ENCODE measurements around the gene ROR1.

Gene ROR1

DNA sequence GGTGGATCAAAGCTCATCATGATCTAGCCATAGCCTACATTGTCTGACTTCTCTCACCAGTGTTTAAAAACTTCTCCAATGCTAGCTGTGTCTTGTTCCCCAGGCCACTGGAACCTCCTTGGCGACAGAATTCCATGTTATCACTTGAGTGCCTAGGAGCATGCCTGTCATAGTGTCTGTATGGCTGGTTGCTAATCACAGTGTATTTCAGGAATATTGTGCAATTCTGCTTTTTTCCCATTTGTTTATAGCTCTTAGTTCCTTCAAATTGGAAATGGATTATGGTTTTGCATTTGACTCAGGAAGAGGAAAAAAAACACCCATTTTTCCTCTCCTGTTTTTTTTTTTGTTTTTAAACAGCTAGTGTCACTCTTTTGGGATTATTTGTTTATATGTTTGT lies 25.5 kb downstream of the ROR1 start:
- no peak for DNase-seq (ENCODE audit: low read depth)
- TF ChIP-seq, protein P1, sequence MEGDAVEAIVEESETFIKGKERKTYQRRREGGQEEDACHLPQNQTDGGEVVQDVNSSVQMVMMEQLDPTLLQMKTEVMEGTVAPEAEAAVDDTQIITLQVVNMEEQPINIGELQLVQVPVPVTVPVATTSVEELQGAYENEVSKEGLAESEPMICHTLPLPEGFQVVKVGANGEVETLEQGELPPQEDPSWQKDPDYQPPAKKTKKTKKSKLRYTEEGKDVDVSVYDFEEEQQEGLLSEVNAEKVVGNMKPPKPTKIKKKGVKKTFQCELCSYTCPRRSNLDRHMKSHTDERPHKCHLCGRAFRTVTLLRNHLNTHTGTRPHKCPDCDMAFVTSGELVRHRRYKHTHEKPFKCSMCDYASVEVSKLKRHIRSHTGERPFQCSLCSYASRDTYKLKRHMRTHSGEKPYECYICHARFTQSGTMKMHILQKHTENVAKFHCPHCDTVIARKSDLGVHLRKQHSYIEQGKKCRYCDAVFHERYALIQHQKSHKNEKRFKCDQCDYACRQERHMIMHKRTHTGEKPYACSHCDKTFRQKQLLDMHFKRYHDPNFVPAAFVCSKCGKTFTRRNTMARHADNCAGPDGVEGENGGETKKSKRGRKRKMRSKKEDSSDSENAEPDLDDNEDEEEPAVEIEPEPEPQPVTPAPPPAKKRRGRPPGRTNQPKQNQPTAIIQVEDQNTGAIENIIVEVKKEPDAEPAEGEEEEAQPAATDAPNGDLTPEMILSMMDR (conservative IDR thresholded peaks at IDR 0.05; ENCODE audit: low read depth, low read length), result no peak
- no peak overlapping the region for H3K4me3 ChIP-seq (ENCODE audit: low read length)

DNA sequence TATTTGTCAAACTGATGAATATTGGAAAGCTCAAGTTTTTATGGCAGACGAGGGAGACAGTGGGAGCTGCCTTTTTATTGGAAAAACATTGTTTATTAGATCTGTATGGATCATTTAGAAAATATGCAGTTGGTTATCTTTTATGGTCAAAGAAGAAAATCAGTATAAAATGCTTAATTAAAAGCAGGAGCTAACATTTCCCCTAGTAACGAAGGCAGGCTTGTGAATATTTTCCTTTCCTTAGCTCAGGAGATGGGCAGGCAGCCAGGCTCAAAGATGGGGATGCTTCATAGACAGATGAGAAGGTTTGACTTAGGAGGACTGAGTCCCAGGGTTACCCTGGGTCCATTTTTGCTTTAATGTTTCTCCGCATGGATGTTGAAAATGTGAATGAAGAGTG lies 26.0 kb downstream of the ROR1 start:
- H3K4me3 ChIP-seq (ENCODE audit: low read length), result no peak overlapping the region
- TF ChIP-seq, protein P1 (conservative IDR thresholded peaks at IDR 0.05; ENCODE audit: low read depth, low read length), result no peak
- no peak for DNase-seq (ENCODE audit: low read depth)

DNA sequence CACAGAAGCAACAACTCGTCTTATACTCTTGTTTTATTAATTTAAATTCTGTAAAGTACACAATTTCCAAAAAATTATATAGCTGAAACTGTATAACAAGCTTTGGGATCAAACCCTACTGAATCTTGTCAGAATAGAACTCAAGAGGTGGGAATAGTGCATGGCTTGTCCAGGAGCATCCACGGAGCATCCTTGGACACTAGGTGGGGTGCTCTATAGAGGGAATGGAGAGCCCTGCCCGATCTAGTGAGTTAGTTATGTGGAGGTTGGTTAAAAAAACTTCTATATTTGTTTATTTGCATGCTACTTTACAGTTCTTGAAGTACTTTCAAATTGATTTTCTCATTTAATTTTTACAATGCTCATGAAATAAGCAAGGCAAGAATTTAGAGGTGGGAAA lies 28.3 kb downstream of the ROR1 start:
- no peak overlapping the region for H3K4me3 ChIP-seq (ENCODE audit: low read length)
- DNase-seq (ENCODE audit: low read depth), result no peak
- TF ChIP-seq, protein P1 (conservative IDR thresholded peaks at IDR 0.05; ENCODE audit: low read depth, low read length), result peak; percentile 5

DNA sequence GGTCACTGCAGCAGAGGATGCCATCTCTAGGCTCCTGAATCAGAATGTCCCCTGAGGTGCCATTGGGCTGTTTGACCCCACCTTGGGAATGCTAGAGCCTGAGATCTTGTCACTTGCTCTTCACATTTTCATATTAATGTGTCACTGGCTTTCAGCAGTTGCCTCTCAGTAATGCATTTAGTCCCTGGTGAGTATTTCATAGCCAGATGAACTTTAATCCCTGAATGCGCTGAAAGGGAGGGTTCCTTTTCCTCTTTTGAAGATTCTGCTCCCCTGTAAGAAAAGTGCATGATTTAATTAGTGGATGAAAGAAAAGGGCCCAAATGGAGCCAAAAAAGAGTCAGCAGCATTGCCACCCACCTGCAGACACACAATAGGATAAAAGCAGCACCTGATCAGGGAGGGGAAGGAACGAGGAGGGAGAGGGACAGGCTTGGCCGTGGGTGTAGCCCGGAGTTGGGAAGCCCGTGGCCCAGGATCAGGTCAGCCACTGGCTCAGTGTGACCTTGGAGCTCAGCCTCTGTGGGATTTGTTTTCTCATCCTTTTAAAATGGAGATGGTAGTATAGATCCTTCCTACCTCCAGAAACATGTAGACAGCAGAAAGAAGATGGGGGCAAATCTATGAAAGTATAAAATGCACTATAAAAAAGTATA lies 31.1 kb downstream of the ROR1 start:
- no peak overlapping the region for H3K4me3 ChIP-seq (ENCODE audit: low read length)
- TF ChIP-seq, protein P1 (conservative IDR thresholded peaks at IDR 0.05; ENCODE audit: low read depth, low read length), result no peak
- no peak for DNase-seq (ENCODE audit: low read depth)

DNA sequence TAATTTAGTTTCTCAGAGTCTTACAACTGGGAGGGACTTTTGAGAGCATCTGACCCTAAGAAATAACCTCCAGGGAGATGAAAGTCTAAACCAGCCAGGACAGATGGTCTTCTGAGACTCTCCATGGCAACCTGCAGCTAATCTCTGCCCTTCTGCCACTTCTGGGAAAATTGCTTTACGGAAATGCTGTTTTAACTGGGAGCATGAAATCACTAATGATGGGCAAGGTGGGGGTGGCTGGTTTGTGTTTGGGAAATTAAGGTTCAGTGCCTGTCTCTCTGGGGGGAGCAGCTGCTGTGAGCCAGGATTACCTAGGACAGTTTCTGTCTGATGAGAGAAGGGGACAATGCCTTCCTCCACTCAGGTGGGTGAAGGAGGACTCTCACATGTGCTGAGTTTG lies 33.2 kb downstream of the ROR1 start:
- no peak overlapping the region for H3K4me3 ChIP-seq (ENCODE audit: low read length)
- TF ChIP-seq, protein P1 (conservative IDR thresholded peaks at IDR 0.05; ENCODE audit: low read depth, low read length), result no peak
- no peak for DNase-seq (ENCODE audit: low read depth)

DNA sequence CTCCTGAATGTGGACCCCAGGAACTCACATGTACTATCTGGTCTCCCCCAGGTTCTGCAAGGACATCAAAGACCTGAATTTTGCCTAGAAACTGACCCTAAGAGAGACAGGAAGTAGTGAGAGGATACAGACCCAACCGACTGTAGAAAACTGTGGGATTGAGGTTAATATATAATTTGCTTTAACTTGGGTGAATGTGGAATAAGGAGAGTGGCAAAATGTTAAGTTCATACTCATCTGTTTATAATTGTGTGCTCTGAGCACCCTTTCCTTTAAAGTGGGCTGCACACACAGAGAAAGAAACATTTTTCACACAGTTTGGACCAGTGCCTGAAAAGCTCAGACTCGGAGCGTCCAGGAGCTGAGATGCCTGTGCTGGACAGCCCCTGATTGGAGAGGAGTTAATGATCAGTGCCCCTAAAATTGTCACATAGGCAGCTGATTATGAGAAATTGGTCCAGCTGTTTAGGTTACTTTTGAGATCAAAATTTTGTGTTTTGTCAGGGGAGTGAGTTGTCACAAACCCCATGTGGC lies 37.2 kb downstream of the ROR1 start:
- TF ChIP-seq, protein P1 (conservative IDR thresholded peaks at IDR 0.05; ENCODE audit: low read depth, low read length), result no peak
- H3K4me3 ChIP-seq (ENCODE audit: low read length), result no peak overlapping the region
- no peak for DNase-seq (ENCODE audit: low read depth)

DNA sequence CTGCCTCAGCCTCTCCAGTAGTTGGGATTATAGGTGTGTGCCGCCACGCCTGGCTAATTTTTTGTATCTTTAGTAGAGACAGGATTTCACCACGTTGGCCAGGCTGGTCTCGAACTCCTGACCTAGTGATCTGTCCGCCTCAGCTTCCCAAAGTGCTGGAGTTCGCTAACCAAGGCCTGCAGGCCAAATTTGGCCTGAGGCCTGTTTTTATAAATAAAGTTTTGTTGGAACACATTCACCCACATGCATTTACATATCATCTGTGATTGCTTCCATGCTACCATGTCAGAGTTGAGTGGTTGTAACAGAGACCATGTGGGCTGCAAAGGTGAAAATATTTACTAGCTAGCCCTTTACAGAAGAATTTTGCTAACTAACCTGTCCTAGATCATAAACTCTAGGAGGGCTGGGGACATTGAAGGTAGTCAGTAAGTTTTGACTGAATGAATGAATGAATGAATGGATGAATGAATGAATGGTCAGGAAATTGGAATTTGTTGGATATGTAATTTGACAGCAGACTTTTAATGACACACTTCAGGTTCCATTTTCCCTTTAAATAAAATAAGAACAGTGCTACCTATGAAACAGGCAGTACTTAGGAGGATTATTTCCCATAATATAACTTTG lies 38.4 kb downstream of the ROR1 start:
- no peak overlapping the region for H3K4me3 ChIP-seq (ENCODE audit: low read length)
- TF ChIP-seq, protein P1 (conservative IDR thresholded peaks at IDR 0.05; ENCODE audit: low read depth, low read length), result no peak
- DNase-seq (ENCODE audit: low read depth), result no peak
